Gastroesophageal sphincter (tissue), 3 donors: ENCODE measurements around the gene MLF1.

Experiments
- POLR2A ChIP-seq, 2 donors: fragments of 450-650 bp; IDR thresholded peaks; one replicate each; pipeline ENCODE4 v1.6.1; 2017; ENCODE audit warnings: antibody characterized with exemption in 2 of 2, mild to moderate bottlenecking in 2 of 2, moderate library complexity in 1 of 2
- TF ChIP-seq, protein P1 (sequence below), 4 experiments: fragments of 200-600 bp in 2 of 4; fragments of 450-650 bp in 2 of 4; sonication (generic) in 1 of 4; IDR thresholded peaks; one replicate each; pipeline ENCODE4 v1.5.1; 2017 to 2019; ENCODE audit warnings: antibody characterized with exemption in 4 of 4, mild to moderate bottlenecking in 2 of 4, moderate library complexity in 2 of 4

DNA sequence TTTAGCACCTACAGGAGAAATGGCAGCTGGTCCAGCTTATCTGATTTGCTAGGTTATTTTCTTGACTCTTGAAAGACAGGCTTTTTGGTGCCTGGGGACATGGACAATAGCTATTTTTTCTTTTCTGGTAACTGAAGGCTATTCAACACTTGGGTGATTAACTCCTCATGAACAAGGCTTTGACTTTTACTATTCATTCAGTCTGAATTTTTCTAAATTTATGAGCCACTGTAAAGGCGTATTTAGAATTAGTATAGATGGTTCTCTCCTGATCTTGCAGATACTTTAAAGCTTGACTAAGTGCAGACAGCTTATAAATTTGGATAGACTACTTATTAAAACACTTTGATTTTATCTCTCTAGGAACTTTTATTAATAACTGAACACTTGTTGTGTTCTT lies 54.9 kb downstream of the MLF1 start:
- TF ChIP-seq POLR2A (IDR thresholded peaks at IDR 0.05) = no peak
- TF ChIP-seq, protein P1, sequence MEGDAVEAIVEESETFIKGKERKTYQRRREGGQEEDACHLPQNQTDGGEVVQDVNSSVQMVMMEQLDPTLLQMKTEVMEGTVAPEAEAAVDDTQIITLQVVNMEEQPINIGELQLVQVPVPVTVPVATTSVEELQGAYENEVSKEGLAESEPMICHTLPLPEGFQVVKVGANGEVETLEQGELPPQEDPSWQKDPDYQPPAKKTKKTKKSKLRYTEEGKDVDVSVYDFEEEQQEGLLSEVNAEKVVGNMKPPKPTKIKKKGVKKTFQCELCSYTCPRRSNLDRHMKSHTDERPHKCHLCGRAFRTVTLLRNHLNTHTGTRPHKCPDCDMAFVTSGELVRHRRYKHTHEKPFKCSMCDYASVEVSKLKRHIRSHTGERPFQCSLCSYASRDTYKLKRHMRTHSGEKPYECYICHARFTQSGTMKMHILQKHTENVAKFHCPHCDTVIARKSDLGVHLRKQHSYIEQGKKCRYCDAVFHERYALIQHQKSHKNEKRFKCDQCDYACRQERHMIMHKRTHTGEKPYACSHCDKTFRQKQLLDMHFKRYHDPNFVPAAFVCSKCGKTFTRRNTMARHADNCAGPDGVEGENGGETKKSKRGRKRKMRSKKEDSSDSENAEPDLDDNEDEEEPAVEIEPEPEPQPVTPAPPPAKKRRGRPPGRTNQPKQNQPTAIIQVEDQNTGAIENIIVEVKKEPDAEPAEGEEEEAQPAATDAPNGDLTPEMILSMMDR (IDR thresholded peaks at IDR 0.05) = no peak
